Astrocyte of the cerebellum (primary cell): ENCODE data around the gene OPCML.

ENCODE experiments used
- DNase-seq: peaks from one replicate; pipeline ENCODE4 v3.0.0-alpha.2; 2011; ENCODE audit warnings: low read depth
- H3K4me3 ChIP-seq: 2 replicates; pipeline ENCODE4 v1.5.1; 2011; ENCODE audit warnings: mild to moderate bottlenecking, low read depth, low read length, moderate library complexity
- in situ Hi-C: cut with HindIII; loops from 2 replicates; pipeline ENCODE4 v1.10.0; 2017; ENCODE audit warnings: low sequenced_read_pairs
- TF ChIP-seq, protein P1 (sequence below): IDR thresholded peaks from 2 replicates; pipeline ENCODE4 v1.5.1; 2012; ENCODE audit warnings: low read length, low read depth, moderate library complexity, mild to moderate bottlenecking; ENCODE audit errors: missing control alignments

Gene OPCML

DNA sequence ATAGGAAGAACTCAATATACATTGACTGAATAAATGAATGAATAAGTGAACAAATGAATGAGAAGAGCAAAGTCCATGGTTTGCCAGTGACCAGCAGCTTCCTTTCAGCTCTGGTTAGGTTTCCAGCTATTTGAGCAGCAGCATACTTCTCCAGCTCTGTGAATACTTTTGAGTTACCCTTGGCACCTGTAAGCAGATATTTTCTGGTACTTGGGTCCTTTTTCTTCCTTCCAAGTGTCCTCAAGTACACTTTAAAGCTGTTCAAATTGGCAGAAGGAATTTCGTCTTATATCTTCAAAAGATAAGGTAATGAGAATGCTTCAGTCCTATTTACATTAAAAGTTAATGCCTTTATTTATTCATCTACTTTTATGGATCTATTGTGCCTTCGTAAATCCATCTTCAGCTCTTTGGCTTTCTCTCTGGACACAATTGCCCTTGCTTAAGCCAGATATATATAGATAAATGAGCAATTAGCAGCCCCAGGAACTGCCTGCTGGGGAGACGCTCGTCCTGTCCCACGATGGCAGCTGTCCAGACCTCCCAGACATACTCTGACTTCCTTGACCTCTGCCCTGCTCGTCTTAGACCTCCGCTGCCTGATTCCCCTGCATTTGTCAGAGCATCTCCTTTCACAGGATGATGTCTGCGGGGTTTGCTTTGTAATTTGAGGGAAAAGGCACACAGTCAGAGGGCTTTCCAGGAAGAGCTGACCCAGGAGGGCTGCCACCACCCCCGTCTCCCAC is 926.3 kb downstream of the OPCML start:
- in situ Hi-C loops, result no loop called here
- no peak overlapping the region for H3K4me3 ChIP-seq
- TF ChIP-seq, protein P1, sequence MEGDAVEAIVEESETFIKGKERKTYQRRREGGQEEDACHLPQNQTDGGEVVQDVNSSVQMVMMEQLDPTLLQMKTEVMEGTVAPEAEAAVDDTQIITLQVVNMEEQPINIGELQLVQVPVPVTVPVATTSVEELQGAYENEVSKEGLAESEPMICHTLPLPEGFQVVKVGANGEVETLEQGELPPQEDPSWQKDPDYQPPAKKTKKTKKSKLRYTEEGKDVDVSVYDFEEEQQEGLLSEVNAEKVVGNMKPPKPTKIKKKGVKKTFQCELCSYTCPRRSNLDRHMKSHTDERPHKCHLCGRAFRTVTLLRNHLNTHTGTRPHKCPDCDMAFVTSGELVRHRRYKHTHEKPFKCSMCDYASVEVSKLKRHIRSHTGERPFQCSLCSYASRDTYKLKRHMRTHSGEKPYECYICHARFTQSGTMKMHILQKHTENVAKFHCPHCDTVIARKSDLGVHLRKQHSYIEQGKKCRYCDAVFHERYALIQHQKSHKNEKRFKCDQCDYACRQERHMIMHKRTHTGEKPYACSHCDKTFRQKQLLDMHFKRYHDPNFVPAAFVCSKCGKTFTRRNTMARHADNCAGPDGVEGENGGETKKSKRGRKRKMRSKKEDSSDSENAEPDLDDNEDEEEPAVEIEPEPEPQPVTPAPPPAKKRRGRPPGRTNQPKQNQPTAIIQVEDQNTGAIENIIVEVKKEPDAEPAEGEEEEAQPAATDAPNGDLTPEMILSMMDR, result no peak
- no peak for DNase-seq

DNA sequence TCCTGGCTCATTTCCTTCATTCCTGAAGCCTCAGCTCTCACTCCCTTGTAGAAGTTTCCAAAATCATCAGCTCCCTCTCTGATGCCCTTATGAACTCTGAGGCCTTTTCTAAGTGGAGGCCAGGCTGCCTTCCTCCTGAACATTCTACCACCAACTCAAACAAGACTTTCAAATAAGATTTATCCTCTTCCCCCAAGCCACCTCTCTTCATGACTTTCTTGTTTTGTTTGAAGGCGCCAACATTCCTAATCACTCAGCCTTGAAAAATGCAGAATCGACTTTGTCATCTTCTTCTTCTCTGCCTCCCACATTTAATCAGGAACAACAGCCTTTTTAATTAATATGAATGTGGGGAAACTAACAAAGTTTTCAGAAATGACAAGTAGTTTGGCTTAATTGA is 927.9 kb downstream of the OPCML start:
- TF ChIP-seq, protein P1, result no peak
- DNase-seq, result peak; percentile 35
- in situ Hi-C loops, result no loop called here

DNA sequence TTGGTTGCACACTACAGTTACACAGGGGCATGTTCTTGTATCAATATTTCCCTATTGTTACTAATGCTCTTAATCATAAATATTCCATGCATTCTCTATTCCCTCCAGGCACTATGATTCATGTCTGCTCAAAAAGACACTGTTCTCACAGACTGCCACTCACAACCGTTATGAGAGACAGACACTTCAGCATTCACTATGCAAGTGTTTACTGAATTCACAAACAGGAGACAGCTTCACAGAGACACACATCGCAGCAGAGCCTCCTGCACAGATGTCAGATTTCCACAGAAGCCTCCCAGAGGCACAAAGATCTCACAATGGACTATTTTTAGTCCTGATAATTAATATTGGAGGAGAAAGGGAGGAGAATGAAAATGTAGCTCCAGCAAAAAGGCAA is 930.4 kb downstream of the OPCML start:
- no peak overlapping the region for H3K4me3 ChIP-seq
- in situ Hi-C loops, result no loop called here
- TF ChIP-seq, protein P1, result no peak
- DNase-seq, result no peak

More for the DNA sequence above, 927.9 kb downstream of the OPCML start:
- no peak overlapping the region for H3K4me3 ChIP-seq

DNA sequence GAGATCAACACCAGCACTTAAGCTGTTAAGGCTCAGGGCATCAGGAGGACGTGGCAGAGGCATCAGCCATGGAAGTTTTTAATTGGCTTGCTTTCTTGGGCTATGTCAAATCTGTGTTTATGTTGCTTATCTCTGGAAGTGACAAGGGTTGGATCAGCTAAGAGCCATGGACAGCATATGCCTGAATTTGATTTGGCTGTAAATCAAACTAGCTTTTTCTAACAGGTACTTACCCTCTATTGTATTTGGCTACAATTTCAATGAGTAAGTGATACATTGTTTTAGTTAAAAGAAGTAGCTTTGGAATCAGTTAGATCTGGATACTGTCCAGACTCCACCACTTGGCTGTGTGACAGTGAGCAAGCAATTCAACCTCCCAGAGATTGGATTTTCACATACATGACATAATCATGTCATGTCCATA is 936.6 kb downstream of the OPCML start:
- DNase-seq, result peak; percentile 37
- TF ChIP-seq, protein P1, result no peak
- in situ Hi-C loops, result no loop called here
- no peak overlapping the region for H3K4me3 ChIP-seq

DNA sequence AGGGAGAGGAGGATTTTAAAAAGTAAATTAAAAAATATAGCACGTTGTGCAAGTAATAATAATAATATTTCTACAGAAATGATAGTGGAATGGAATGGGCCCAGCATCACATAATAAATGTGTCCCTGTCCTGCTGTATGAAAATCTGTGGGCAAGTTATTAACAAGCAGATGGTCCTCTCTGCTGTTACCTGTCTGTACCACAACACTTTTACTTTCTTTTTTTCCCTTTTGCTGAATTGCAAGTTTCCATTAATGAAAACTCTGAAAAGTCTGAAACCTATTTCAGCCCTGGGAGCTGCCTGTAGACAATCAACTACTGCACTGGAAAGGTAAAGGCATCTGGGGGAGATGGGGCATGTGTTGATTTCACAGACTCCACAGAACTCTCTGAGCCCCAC is 937.1 kb downstream of the OPCML start:
- TF ChIP-seq, protein P1, result no peak
- H3K4me3 ChIP-seq, result no peak overlapping the region
- DNase-seq, result no peak
- in situ Hi-C loops, result no loop called here

DNA sequence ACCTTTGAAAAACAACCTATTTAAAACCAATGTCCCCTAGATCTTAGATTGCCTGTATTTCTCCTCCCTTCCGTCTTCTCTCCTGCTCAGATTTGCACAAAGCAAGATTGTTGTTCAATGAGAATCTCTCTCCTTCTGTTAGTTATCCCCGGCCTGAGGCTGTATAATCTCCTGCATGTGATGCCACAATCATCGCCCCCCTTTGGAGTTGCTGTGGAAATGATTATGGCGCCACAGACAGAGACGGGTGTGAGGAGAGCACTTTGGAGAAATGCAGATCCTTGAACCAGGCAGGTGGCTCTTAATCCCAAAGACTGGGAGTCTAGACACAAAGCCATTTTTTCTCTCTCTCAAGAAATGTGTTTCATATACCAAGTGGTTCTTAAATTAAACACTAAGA is 941.3 kb downstream of the OPCML start:
- TF ChIP-seq, protein P1, result no peak
- H3K4me3 ChIP-seq, result no peak overlapping the region
- DNase-seq, result no peak
- in situ Hi-C loops, result no loop called here
